Measurements from ENCODE around the gene TMC1. TPM values are rescaled to one million over a fixed set of nuclear protein-coding genes. Genes with fewer than 3 reads are reported as not detected.
"Not testable (repeated sequence)": the region's sequence is repeated elsewhere in the genome, so short reads cannot be mapped to it uniquely, and the experiment has no call there.

TMC1 gene
- total RNA-seq, 1 donor from 2014 or later, result not detected

- Mint-ChIP-seq H3K4me3 (ENCODE audit: unreplicated experiment) (no peak overlapping the region), H3K27ac (ENCODE audit: unreplicated experiment) (no peak overlapping the region), H3K36me3 (ENCODE audit: low read depth) (peaks cover 2% of the 10 kb centered on the region), H3K27me3 (ENCODE audit: low read depth) (no peaks in the 10 kb centered on the region), H3K9me3 (ENCODE audit: low read depth) (peaks cover 13% of the 10 kb centered on the region), H3K4me1 (ENCODE audit: low read depth) (peaks cover 3% of the 10 kb centered on the region)
- DNase-seq (ENCODE audit: low spot score), result no peak
- TF ChIP-seq CTCF (IDR thresholded peaks at IDR 0.05), result no peak
Observed at GRCh38 chr9:72791436-72791835, 270.0 kb downstream of the TMC1 start.

GRCh38 chr9:72794946-72795345 is 273.5 kb downstream of the TMC1 start:
- TF ChIP-seq CTCF (IDR thresholded peaks at IDR 0.05), result no peak
- DNase-seq (ENCODE audit: low spot score), result no peak
- Mint-ChIP-seq H3K36me3 (ENCODE audit: low read depth) (peaks cover 4% of the 10 kb centered on the region), H3K27me3 (ENCODE audit: low read depth) (no peaks in the 10 kb centered on the region), H3K4me3 (ENCODE audit: unreplicated experiment) (no peak overlapping the region), H3K4me1 (ENCODE audit: low read depth) (no peaks in the 10 kb centered on the region), H3K27ac (ENCODE audit: unreplicated experiment) (no peak overlapping the region), H3K9me3 (ENCODE audit: low read depth) (peaks cover 27% of the 10 kb centered on the region)

- H3K27ac Mint-ChIP-seq (ENCODE audit: unreplicated experiment), result no peak overlapping the region
- H3K4me3 Mint-ChIP-seq (ENCODE audit: unreplicated experiment), result no peak overlapping the region
- no peak for TF ChIP-seq CTCF (IDR thresholded peaks at IDR 0.05)
- DNase-seq (ENCODE audit: low spot score), result no peak
- peaks cover 15% of the 10 kb centered on the region for H3K27me3 Mint-ChIP-seq (ENCODE audit: low read depth)
- peaks cover 32% of the 10 kb centered on the region for H3K9me3 Mint-ChIP-seq (ENCODE audit: low read depth)
- peaks cover 5% of the 10 kb centered on the region for H3K36me3 Mint-ChIP-seq (ENCODE audit: low read depth)
- H3K4me1 Mint-ChIP-seq (ENCODE audit: low read depth), result no peaks in the 10 kb centered on the region
Observed at GRCh38 chr9:72800328-72800994, 279.1 kb downstream of the TMC1 start.

GRCh38 chr9:72805238-72805637 is 283.8 kb downstream of the TMC1 start:
- Mint-ChIP-seq H3K9me3 (ENCODE audit: low read depth) (peaks cover 9% of the 10 kb centered on the region), H3K27ac (ENCODE audit: unreplicated experiment) (no peak overlapping the region), H3K4me1 (ENCODE audit: low read depth) (no peaks in the 10 kb centered on the region), H3K4me3 (ENCODE audit: unreplicated experiment) (no peak overlapping the region), H3K27me3 (ENCODE audit: low read depth) (peaks cover 15% of the 10 kb centered on the region), H3K36me3 (ENCODE audit: low read depth) (peaks cover 1% of the 10 kb centered on the region)
- DNase-seq (ENCODE audit: low spot score), result no peak
- no peak for TF ChIP-seq CTCF (IDR thresholded peaks at IDR 0.05)

- H3K4me1 Mint-ChIP-seq (ENCODE audit: low read depth); H3K4me3 Mint-ChIP-seq (ENCODE audit: unreplicated experiment); H3K27ac Mint-ChIP-seq (ENCODE audit: unreplicated experiment); DNase-seq (ENCODE audit: low spot score); H3K36me3 Mint-ChIP-seq (ENCODE audit: low read depth); H3K9me3 Mint-ChIP-seq (ENCODE audit: low read depth): not testable (repeated sequence)
- peaks cover 15% of the 10 kb centered on the region for H3K27me3 Mint-ChIP-seq (ENCODE audit: low read depth)
Observed at GRCh38 chr9:72806313-72806809, 285.0 kb downstream of the TMC1 start.

All from chondrocyte (in vitro differentiated cells).